Large intestine (tissue), 3 donors: Measurements from ENCODE around the gene SLC17A9. TPM values are rescaled to one million over a fixed set of nuclear protein-coding genes. Genes with fewer than 3 reads are reported as not detected.
A peak's percentile ranks its signal among the peaks of the same experiment; 100 is the strongest.

Source experiments
- DNase-seq, 2 donors: peaks; one replicate each; pipeline versions ENCODE4 v3.0.0 to v3.0.0-alpha.2; 2013
- H3K27ac ChIP-seq: one replicate; pipeline ENCODE4 v1.5.1; 2013; ENCODE audit warnings: low read length
- H3K27me3 ChIP-seq: 2 replicates; pipeline ENCODE4 v1.6.1; 2013; ENCODE audit warnings: low read length; ENCODE audit not compliant: control insufficient read depth, insufficient read depth
- H3K36me3 ChIP-seq: 2 replicates; pipeline ENCODE4 v1.6.1; 2013; ENCODE audit warnings: low read length; ENCODE audit not compliant: control insufficient read depth, insufficient read depth
- H3K4me1 ChIP-seq: one replicate; pipeline ENCODE4 v1.6.1; 2013; ENCODE audit warnings: low read length; ENCODE audit not compliant: control insufficient read depth, insufficient read depth
- H3K4me3 ChIP-seq: one replicate; pipeline ENCODE4 v1.5.1; 2013; ENCODE audit warnings: low read length
- H3K9me3 ChIP-seq: one replicate; pipeline ENCODE4 v1.6.1; 2013; ENCODE audit warnings: mild to moderate bottlenecking, low read depth, low read length, moderate library complexity; ENCODE audit not compliant: control insufficient read depth
- WGBS: methylation state at CpG from one replicate; pipeline ENCODE4 v1.1.5; 2013; ENCODE audit warnings: low lambda C conversion rate; ENCODE audit not compliant: insufficient coverage; 5-methylcytosine and 5-hydroxymethylcytosine counted together
- polyA plus RNA-seq: library from polyadenylated mRNA; unstranded; fragments of 120-200 nt; gene quantifications from one replicate; pipeline ENCODE4 v1.2.1, GENCODE V29; 2013

SLC17A9 gene
- polyA plus RNA-seq, 1 donor, result 8.1 TPM

- no peak for DNase-seq
- Histone ChIP-seq H3K9me3 (no peaks in the 10 kb centered on the region), H3K27me3 (no peaks in the 10 kb centered on the region), H3K36me3 (no peaks in the 10 kb centered on the region), H3K27ac (peak overlapping the region; percentile 83), H3K4me3 (peak overlapping the region; percentile 51), H3K4me1 (peaks cover 31% of the 10 kb centered on the region)
- 20% methylated on average over 1 of the region's 14 CpGs for WGBS
Measured at GRCh38 chr20:62928246-62928939, 24.1 kb upstream of the SLC17A9 start.

- peak overlapping the region; percentile 51 for H3K4me3 ChIP-seq
- H3K9me3 ChIP-seq, result no peaks in the 10 kb centered on the region
- no CpG with 5 or more reads among the region's 44 CpGs for WGBS
- H3K4me1 ChIP-seq, result peaks cover 28% of the 10 kb centered on the region
- peaks cover 4% of the 10 kb centered on the region for H3K36me3 ChIP-seq
- H3K27me3 ChIP-seq, result no peaks in the 10 kb centered on the region
- DNase-seq, result peak in 1 of 2 donors; percentile 75
- peak overlapping the region; percentile 83 for H3K27ac ChIP-seq
Measured at GRCh38 chr20:62929051-62929538, 23.4 kb upstream of the SLC17A9 start.

GRCh38 chr20:62931464-62931863 is 21.0 kb upstream of the SLC17A9 start:
- H3K9me3 ChIP-seq, result no peaks in the 10 kb centered on the region
- WGBS, result 100% methylated on average over 2 of the region's 9 CpGs
- H3K4me3 ChIP-seq, result no peak overlapping the region
- H3K27me3 ChIP-seq, result no peaks in the 10 kb centered on the region
- H3K36me3 ChIP-seq, result peaks cover 18% of the 10 kb centered on the region
- no peak overlapping the region for H3K27ac ChIP-seq
- no peak for DNase-seq
- H3K4me1 ChIP-seq, result peaks cover 23% of the 10 kb centered on the region

- WGBS, result no CpG with 5 or more reads among the region's 3 CpGs
- no peaks in the 10 kb centered on the region for H3K27me3 ChIP-seq
- peaks cover 18% of the 10 kb centered on the region for H3K36me3 ChIP-seq
- no peak for DNase-seq
- H3K9me3 ChIP-seq, result no peaks in the 10 kb centered on the region
- H3K4me1 ChIP-seq, result peaks cover 4% of the 10 kb centered on the region
- H3K27ac ChIP-seq, result no peak overlapping the region
- no peak overlapping the region for H3K4me3 ChIP-seq
Measured at GRCh38 chr20:62933966-62934365, 18.5 kb upstream of the SLC17A9 start.

GRCh38 chr20:62935204-62935967 is 17.1 kb upstream of the SLC17A9 start:
- H3K36me3 ChIP-seq, result peaks cover 21% of the 10 kb centered on the region
- no peaks in the 10 kb centered on the region for H3K9me3 ChIP-seq
- no peak for DNase-seq
- no peak overlapping the region for H3K27ac ChIP-seq
- H3K27me3 ChIP-seq, result no peaks in the 10 kb centered on the region
- H3K4me1 ChIP-seq, result peaks cover 11% of the 10 kb centered on the region
- 88% methylated on average over 5 of the region's 12 CpGs for WGBS
- H3K4me3 ChIP-seq, result no peak overlapping the region

GRCh38 chr20:62935968-62936585 is 16.4 kb upstream of the SLC17A9 start:
- Histone ChIP-seq H3K4me1 (peaks cover 11% of the 10 kb centered on the region), H3K4me3 (peak overlapping the region; percentile 97), H3K27me3 (no peaks in the 10 kb centered on the region), H3K27ac (no peak overlapping the region), H3K9me3 (no peaks in the 10 kb centered on the region), H3K36me3 (peaks cover 25% of the 10 kb centered on the region)
- WGBS, result no CpG with 5 or more reads among the region's 22 CpGs
- DNase-seq, result no peak

- peak overlapping the region; percentile 93 for H3K27ac ChIP-seq
- peak overlapping the region; percentile 97 for H3K4me3 ChIP-seq
- DNase-seq, result peak; percentile 98
- WGBS, result no CpG with 5 or more reads among the region's 92 CpGs
- H3K27me3 ChIP-seq, result no peaks in the 10 kb centered on the region
- peaks cover 11% of the 10 kb centered on the region for H3K4me1 ChIP-seq
- no peaks in the 10 kb centered on the region for H3K9me3 ChIP-seq
- peaks cover 32% of the 10 kb centered on the region for H3K36me3 ChIP-seq
Measured at GRCh38 chr20:62937268-62938104, 15.0 kb upstream of the SLC17A9 start.

GRCh38 chr20:62938105-62938888 is 14.2 kb upstream of the SLC17A9 start, which contains the start of gene GID8:
GID8 (plus strand) TSS chr20:62938147; CDS start chr20:62941503, 3,356 bp downstream.
- H3K27me3 ChIP-seq, result no peaks in the 10 kb centered on the region
- peak within 1 kb of the TSS; percentile 97 for H3K4me3 ChIP-seq
- peaks cover 40% of the 10 kb centered on the region for H3K36me3 ChIP-seq
- no CpG with 5 or more reads among the region's 79 CpGs for WGBS
- H3K4me1 ChIP-seq, result peaks cover 11% of the 10 kb centered on the region
- H3K27ac ChIP-seq, result peak within 1 kb of the TSS; percentile 93
- no peaks in the 10 kb centered on the region for H3K9me3 ChIP-seq
- DNase-seq, result peak in 1 of 2 donors; percentile 70

- peaks cover 9% of the 10 kb centered on the region for H3K4me1 ChIP-seq
- no peaks in the 10 kb centered on the region for H3K27me3 ChIP-seq
- WGBS, result no CpG with 5 or more reads among the region's 8 CpGs
- no peak overlapping the region for H3K27ac ChIP-seq
- no peak overlapping the region for H3K4me3 ChIP-seq
- H3K36me3 ChIP-seq, result peaks cover 50% of the 10 kb centered on the region
- DNase-seq, result no peak
- H3K9me3 ChIP-seq, result no peaks in the 10 kb centered on the region
Measured at GRCh38 chr20:62940875-62941274, 11.6 kb upstream of the SLC17A9 start.
